ENCODE data around the gene NRN1L. TPM values are rescaled to one million over a fixed set of nuclear protein-coding genes. Genes with fewer than 3 reads are reported as not detected.
A peak's percentile ranks its signal among the peaks of the same experiment; 100 is the strongest.
"Not testable (repeated sequence)": the region's sequence is repeated elsewhere in the genome, so short reads cannot be mapped to it uniquely, and the experiment has no call there.

Gene NRN1L
- polyA plus RNA-seq, 3 donors, result 0.51 to 1.8 (median 0.98) TPM

DNA sequence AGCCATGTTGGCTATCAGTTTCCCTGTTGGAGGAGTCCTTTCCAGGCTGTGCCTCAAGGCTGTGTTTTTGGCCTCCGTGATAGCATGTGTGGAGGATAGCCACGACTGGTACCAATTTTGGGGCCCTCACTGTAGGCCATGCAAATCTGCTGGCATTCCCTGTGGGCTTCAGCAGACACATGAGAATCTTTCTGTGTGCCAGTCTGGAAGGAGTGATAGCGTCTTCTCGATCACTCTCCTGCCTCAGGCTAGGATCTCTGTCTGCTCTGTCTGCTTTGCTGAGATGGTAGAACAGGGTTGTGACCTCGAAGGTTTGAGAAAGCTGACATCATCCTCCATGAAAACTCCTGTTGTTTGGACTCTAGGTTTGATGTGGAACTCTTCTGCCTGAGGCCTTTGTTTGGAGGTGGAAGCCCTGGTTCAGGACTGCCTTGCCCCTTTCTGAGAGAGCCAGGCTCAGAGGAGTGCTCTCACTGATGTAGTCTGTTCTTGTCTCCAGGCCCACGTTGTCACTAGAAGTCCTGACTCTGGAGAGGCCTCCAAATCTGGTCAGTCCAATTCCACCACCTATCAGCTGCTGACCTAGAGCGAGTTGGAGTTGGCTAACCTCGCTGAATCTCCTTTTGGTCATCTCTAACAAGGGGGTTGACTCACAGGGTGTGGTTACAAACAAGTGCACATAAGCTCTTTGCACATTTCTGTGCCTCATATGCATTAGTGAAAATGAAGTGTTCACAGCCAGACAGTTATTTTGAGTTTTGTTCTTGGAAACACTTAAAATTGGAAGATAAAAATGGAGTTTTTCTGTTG lies 23.9 kb upstream of the NRN1L start:
- no peak for DNase-seq

GRCh38 chr16:67861877-67862276 lies 22.8 kb upstream of the NRN1L start:
- DNase-seq, result no peak

- no peak for DNase-seq
Measured at GRCh38 chr16:67862623-67863583, 21.8 kb upstream of the NRN1L start.

DNA sequence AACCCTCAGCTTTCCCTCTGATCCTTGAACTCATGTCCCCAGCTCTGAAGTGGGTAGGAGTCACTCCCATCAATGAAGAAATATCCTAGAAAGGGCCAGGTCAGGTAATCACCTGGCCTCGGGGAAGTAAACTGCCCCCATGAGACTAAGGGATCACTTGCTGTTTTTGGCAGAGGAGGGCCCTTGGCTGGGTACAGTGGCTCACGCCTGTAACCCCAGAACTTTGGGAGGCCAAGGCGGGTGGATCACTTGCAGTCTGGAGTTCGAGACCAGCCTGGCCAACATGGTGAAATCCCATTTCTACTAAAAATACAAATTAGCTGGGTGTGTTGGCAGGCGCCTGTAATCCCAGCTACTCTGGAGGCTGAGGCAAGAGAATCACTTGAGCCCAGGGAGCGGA lies 20.6 kb upstream of the NRN1L start:
- DNase-seq, result not testable (repeated sequence)

DNA sequence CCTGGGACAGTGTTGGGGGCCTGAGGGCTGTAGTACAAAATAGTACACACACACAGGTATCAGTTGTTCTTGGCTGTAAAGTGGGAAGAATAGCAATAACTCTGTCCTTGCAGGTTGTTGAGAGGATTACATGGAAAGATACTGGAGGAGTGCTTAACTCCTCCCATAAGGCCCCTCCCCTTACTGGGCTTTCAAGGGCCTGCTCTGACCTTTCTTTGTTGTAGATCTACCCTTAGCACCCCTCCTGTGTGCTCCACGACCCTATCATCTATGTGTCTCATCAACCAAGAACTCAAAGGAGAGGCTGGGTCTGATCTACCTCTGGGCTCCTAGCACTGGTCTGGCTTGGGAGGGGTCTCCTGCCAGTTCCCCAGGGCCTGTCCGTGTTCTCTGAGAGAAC lies 20.1 kb upstream of the NRN1L start:
- DNase-seq, result no peak

DNA sequence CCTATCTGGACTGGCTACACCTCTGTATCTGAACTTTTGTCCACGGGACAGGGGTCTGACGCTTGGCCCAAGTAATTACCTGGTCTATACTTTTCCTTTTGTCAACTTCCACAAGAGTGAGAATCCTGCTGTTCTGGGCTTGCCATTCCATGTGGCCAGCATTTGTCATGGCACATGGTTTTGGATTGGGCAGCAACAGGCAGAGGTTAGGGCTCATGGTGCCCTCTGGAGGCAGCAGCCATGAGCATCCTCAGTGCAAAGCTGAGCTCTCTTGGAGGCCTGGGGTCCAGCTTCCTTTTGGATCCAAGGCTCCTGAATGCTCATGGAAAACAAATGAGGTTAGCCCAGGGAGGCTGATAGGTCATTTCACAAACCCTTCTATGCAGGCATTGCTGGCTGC lies 19.4 kb upstream of the NRN1L start:
- no peak for DNase-seq

DNA sequence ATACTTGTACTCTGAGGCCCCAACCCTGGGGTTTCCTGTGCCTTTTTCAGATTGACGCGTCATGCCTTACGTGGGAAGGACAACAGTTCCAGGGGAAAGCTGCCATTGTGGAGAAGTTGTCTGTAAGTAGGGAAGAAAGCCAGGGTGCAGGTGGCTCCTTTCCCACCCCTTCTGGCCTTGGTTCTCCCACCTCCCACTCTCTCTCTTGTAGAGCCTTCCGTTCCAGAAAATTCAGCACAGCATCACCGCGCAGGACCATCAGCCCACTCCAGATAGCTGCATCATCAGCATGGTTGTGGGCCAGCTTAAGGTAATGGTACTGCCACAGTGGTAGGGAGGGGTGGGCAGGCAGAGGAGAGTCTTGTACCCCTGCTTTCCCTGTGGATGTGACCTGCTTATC lies 16.4 kb upstream of the NRN1L start:
- DNase-seq, result no peak

DNA sequence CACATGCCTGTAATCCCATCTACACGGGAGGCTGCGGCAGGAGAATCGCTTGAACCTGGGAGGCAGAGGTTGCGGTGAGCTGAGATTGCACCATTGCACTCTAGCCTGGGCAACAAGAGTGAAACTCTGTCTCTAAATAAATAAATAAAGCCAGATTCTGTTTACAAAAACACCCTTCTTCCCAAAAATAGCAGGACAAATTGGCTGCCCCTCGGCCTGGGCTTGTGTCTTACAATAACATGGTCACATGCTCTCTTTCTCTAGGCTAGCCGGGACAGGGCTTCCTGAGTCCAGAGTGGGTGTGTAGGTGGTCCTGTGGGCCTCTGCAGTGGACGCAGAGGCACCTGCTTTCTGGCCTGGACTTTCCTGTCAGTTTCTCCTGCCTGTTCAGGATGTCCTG lies 15.0 kb upstream of the NRN1L start:
- no peak for DNase-seq

GRCh38 chr16:67871256-67871655 lies 13.4 kb upstream of the NRN1L start:
- no peak for DNase-seq

DNA sequence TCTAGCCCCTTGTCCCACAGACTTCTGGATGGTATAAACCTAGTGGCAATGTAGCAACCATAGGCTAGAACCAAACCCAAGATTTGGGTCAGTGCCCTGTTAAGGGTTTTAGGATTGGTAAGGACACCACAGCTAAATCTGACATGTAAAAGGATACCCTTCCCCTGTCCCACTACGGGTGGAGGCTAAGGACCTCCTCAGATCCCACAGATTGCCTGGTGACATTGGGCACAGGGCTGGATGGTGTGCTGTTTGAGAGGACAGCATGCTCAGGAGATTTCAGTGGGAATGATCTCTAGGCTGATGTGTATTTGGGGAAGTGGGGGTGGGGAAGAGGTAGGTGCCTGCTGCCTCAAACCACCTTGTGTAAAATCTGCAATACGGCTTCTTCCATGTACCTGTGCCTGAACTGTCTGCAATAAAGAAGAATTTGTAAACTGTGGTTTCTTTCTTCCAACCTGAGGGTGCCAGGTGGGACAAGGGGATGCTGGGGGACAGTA lies 12.5 kb upstream of the NRN1L start:
- no peak for DNase-seq

DNA sequence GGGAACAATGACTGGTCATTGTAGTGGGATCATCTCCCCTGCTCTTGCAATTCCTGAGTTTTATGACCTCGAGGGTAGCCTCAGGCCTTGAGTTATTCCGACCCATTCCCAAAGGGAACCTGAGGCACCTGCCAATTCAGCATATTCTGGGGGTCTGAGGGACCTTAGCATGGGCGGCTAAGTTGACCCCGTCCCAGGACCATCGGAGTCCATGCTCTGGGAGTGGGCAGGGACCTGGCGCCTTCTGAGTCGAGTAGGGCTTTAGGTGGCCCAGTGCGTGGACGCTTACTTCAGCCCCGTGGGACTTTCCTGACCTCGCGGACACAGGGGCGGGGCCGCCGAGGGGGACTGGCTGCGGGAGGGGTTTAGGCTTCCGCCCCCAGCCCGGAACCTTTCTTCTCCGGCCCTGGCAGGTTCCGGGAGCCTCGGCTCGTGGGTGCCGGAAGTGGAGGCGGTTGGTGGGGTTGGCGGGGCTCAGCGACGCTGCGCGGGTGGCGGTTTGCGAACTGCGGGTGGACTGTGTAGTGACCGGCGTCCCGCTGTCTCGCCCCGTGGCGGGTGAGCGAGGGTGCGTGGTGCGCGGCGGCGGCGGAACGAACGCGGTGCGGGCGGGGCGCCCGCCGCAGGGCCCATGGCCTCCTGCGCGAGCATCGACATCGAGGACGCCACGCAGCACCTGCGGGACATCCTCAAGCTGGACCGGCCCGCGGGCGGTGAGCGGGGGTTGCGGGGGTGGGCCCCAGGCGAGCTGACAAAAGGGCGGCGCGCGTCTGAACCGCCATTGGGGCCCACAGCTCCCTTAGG lies 11.9 kb upstream of the NRN1L start, which contains the start of gene EDC4:
TSS of gene EDC4 (plus strand) at position 422 of the 804 bp plus-strand sequence. CDS start at position 632, 210 bp downstream.
- peak; percentile 68 for DNase-seq

DNA sequence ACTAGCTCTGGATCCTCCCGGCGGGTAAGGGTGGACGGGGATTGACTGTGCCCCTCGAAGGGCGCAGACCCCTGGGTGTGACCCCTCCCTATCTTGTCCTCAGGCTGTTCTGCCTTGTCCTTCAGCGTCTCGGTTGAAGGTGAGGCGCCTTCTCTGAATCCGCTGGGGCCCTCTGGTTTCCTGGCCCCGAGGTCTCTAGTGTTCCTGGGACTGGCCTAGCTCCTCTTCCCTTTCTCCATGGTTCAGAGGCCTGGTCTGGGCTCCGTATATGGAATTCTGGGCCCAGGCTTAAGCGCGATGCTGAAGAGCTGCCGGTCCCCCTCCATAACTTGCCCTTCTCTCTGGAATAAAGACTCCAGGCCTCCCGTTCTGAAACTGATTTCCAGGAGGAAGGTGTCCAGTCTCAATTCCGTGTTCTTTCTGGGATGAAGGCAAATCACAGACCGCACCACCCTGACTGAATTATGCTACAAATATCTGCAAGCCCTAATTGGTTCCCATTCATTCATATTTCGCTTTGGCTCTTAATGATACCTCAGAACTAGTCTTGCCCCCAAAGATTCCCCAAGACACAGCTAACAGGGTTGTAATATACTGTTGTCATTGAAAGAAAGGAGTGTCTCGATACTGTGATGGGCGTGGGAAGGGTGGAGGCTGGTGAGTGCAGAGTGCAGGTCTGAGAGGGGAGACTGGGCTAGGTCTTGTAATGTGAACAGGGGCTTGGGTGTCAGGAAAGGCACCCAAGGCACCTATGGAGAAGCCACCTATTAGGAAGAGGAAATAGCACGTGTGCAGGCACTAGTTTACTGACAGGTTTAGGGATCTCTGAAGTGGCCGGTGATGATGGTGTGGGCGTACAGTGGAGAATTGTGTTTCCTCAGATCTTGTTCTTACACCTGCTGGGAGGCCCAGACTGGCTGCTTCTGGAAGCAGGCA lies 11.0 kb upstream of the NRN1L start:
- no peak for DNase-seq

DNA sequence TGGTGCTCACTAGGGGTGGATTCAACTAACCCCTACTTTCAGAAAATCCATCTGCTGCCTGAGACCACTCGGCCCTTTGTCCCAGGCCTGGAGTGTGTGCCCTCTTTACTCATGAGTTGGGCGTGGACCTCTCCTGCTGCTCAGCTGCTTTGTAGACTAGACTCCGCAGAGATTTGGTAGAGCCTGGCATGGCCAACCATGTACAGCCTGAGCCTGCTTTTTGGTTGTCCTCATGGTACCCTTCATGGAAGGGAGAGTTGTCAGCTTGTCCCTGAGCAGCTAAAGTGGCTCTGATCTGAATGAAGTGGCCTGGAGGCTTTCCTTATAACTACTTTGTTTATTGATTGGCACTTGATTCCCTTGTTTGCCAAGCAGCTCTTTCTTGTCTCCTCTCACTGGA lies 10.3 kb upstream of the NRN1L start:
- DNase-seq, result no peak

- DNase-seq, result no peak
Measured at GRCh38 chr16:67877064-67877463, 7.6 kb upstream of the NRN1L start.

DNA sequence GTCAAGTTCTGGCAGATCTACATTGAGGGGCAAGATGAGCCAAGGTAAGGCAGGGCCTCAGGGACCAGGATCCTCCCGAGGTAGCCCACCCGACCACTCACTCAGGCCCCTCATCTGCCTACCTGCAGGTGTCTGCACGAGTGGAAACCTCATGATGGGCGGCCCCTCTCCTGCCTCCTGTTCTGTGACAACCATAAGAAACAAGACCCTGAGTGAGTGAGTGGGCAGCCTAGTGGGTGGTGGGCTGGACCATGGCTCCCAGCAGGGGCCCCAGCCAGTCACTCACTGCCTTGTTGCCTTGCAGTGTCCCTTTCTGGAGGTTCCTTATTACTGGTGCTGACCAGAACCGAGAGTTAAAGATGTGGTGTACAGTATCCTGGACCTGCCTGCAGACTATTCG lies 6.5 kb upstream of the NRN1L start:
- DNase-seq, result no peak

DNA sequence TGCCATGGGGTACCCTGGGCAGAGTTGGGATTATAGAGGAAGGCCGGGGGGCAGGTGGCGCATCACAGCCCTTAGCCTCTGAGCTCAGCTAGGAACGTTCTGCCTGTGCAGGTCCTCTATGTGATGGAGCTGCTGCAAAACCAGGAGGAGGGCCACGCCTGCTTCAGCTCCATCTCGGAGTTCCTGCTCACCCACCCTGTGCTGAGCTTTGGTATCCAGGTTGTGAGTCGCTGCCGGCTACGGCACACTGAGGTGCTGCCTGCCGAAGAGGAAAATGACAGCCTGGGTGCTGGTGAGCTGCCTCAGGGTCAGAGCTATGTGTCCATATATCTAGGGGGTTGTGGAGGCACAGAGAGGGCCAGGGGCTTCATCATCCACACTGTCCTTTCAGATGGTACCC lies 5.8 kb upstream of the NRN1L start:
- no peak for DNase-seq

DNA sequence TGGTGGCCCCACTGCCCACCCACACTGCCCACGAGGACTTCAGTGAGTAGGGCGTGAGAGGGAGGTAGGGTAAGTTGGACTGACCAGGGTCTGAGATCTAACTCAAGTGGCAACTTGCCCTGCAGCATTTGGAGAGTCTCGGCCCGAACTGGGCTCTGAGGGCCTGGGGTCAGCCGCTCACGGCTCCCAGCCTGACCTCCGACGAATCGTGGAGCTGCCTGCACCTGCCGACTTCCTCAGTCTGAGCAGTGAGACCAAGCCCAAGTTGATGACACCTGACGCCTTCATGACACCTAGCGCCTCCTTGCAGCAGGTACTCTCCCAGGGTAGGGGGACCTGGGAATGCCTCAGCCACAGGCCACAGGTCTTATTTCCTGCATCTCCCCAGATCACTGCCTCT lies 5.2 kb upstream of the NRN1L start:
- no peak for DNase-seq

DNA sequence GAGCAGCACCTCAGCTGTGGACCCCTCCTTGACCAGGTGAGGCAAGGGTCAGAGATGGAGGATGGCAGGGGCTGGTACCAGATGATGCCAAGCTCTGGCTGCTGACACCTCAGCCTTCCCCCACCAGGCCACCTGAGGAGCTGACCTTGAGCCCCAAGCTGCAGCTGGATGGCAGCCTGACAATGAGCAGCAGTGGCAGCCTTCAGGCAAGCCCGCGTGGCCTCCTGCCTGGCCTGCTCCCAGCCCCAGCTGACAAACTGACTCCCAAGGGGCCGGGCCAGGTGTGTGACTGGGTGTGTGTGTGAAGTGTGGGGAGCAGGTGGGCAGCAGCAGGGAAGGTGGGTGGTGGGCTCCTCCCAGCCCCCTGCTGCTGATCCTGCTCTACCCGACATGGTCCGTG lies 4.7 kb upstream of the NRN1L start:
- DNase-seq, result no peak

GRCh38 chr16:67880584-67880983 lies 4.1 kb upstream of the NRN1L start:
- no peak for DNase-seq

GRCh38 chr16:67881621-67882161 lies 3.0 kb upstream of the NRN1L start:
- no peak for DNase-seq
